Right ventricle myocardium inferior (tissue), 1 donor: ENCODE results near the gene WNT10A. TPM values are rescaled to one million over a fixed set of nuclear protein-coding genes. Genes with fewer than 3 reads are reported as not detected.
"Not testable (repeated sequence)": the region's sequence is repeated elsewhere in the genome, so short reads cannot be mapped to it uniquely, and the experiment has no call there.

Source experiments
- ATAC-seq: fragments of 200-7000 bp; cut with Tn5 transposase; one replicate; pipeline ENCODE4 v1.9.1; 2020; ENCODE audit warnings: mild to moderate bottlenecking, moderate library complexity
- DNase-seq: peaks from one replicate; pipeline ENCODE4 v3.0.0; 2021; ENCODE audit errors: missing footprints
- intact Hi-C: fragments of 100-400 bp; cut with DNase I; formaldehyde crosslinking; loops from one replicate; pipeline ENCODE4 v1.11.0; 2022
- total RNA-seq: library from RNA; stranded (reverse); fragmentation: NEBNext Ultra II Directional; extraction: Animal tissue kit (Norgen Biotek cat#: 25700); gene quantifications from one replicate; pipeline ENCODE4 v1.2.1, GENCODE V29; 2021
- donor health status: DM: no; HTN: yes; CAD: no; lungs with severe emphysema.

Gene WNT10A
- total RNA-seq, 1 donor from 2014 or later, result not detected

DNA sequence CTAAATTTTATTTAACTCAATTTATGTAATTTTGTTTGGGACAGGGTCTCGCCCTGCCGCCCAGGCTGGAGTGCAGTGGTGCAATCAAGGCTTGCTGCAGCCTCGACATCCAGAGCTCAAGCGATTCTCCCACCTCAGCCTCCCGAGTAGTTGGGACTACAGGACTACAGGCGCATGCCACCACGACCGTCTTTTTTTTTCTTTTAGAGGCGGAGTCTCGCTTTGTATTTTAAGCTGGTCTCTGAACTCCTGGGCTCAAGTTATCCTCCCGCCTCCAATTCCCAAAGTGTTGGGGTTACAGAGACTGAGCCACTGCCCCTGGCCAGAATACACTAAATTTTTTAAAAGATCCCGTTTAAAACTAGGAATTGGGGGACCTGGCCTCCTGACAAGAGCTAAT, 18.5 kb downstream of the WNT10A start:
- intact Hi-C loops, result loop anchor here (2.0 to 5.0 kb wide), 2 partner anchors 22 to 47 kb away; no protein-coding TSS in a partner anchor
- ATAC-seq (no peak), DNase-seq (no peak)

DNA sequence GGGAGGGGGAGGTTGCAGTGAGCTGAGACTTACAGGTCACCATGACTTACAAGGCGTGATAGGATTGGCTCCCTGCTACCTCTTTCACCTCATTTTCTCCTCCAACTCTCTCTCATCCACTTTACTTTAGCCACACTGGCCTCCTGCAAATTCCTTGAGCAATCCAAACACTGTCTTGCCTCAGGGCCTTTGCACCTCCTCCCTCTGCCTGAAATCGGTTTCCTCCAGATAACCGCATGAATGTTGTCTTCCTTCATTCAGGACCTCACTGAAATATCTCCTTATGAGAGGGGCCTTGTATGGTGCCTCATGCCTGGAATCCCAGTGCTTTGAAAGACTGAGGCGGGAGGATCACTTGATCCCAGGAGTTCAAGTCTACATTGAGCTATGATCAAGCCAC, 21.8 kb downstream of the WNT10A start:
- DNase-seq (no peak), ATAC-seq (no peak)
- intact Hi-C loops, result no loop called here

- no peak for ATAC-seq
- intact Hi-C loops, result no loop called here
- DNase-seq, result no peak
These were observed 23.5 kb downstream of the WNT10A start for GRCh38 chr2:218904176-218904575.

- peak; percentile 93 for ATAC-seq
- intact Hi-C loops, result no loop called here
- DNase-seq, result peak; percentile 92
These were observed 28.3 kb downstream of the WNT10A start for GRCh38 chr2:218908721-218909619.

DNA sequence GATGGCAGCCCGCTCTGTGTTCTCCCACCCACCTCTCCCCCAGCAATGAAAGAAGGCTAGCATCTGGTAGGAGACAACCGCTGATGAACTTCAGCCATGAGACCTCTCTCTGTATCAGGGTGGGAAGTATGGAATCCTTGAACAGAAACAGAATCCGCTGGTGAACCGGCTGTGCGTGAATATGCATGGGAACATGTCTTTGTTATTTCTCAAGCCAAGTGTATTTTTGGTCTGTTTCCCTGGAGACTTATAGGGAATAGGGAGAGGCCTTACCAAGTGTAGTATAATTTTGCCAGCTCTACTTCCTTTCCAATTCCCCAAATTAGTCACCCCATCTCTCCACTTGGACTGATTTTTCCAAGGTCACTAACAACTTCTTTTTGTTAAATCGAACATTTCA, 30.1 kb downstream of the WNT10A start:
- intact Hi-C loops, result no loop called here
- no peak for ATAC-seq
- no peak for DNase-seq

- intact Hi-C loops, result no loop called here
- ATAC-seq, result no peak
- DNase-seq, result no peak
These were observed 39.9 kb downstream of the WNT10A start for GRCh38 chr2:218920504-218920903.

DNA sequence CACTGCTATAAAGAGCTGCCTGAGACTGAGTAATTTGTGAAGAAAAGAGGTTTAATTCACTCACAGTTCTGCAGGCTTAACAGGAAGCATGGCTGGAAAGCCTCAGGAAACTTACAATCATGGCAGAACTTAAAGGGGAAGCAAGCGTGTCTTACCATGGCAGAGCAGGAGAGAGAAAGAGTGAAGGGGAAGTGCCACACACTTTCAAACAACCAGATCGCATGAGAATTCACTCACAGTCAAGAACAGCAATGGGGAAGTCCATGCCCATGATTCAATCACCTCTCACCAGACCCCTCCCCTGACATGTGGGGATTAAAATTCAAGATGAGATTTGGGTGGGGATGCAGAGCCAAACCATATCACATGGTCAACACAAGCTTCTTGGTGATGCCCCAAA, 44.1 kb downstream of the WNT10A start:
- intact Hi-C loops, result no loop called here
- no peak for ATAC-seq
- no peak for DNase-seq

DNA sequence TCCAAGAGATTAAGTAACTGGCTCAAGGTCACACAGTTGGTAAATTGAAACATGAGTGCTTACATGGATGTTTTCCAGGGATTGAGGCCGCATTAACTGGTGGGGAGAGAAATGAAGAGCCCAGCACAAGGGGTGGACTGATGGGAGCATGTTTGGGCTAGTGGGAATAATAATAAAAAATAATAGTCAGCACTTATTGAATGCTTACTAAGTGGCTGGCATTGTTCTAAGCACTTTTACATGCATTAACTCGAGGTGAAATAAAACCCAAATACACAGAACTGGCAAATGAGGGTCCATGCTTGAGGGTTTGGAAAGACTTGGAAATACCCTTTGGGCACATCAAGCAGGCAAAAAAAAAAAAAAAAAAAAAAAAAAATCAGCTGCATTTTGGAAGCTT, 44.8 kb downstream of the WNT10A start:
- DNase-seq, result no peak
- intact Hi-C loops, result no loop called here
- no peak for ATAC-seq

DNA sequence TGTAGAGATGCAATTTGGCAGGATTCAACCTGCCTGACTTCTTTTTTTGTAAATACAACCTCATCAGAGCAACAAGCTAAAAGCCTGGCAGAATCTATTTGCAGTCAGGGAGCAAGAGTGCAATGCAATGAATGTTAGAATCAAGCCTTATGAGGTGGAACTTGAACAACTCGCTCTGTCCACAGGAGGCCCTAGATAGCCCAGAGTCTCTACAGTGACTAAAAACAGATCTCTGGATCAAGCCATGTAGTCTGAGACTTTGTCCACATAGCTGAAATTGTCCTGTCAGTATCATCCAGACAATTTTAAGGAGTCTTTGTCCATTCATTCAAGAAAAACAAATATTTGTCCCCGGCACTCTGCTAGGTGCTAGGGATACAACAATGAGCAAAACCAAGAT, 46.8 kb downstream of the WNT10A start:
- intact Hi-C loops, result no loop called here
- DNase-seq, result no peak
- ATAC-seq, result no peak

- DNase-seq (no peak), ATAC-seq (no peak)
- intact Hi-C loops, result no loop called here
These were observed 47.2 kb downstream of the WNT10A start for GRCh38 chr2:218927876-218928275.

GRCh38 chr2:218930488-218930887, 49.8 kb downstream of the WNT10A start:
- DNase-seq, ATAC-seq, intact Hi-C loops: not testable (repeated sequence)

DNA sequence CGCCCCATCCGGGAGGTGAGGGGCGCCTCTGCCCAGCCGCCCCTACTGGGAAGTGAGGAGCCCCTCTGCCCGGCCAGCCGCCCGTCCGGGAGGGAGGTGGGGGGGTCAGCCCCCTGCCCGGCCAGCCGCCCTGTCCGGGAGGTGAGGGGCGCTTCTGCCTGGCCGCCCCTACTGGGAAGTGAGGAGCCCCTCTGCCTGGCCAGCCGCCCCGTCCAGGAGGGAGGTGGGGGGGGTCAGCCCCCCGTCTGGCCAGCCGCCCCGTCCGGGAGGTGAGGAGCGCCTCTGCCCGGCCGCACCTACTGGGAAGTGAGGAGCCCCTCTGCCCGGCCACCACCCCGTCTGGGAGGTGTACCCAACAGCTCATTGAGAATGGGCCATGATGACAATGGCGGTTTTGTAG, 51.1 kb downstream of the WNT10A start:
- ATAC-seq, DNase-seq, intact Hi-C loops: not testable (repeated sequence)

Other genes with a start within 250 kb of the WNT10A start
- gene ZNF142, start 221.2 kb upstream of the WNT10A start, total RNA-seq, result 18.6 TPM
- 51.1 TPM for gene BCS1L, start 221.2 kb upstream of the WNT10A start, total RNA-seq
- gene RNF25, start 208.8 kb upstream of the WNT10A start, total RNA-seq, result 15.3 TPM
- 7.5 TPM for gene STK36, start 208.8 kb upstream of the WNT10A start, total RNA-seq
- 8.4 TPM for gene TTLL4, start 170.0 kb upstream of the WNT10A start, total RNA-seq
- gene CYP27A1, start 98.7 kb upstream of the WNT10A start, total RNA-seq, result 12.5 TPM
- not detected for gene PRKAG3, start 49.0 kb upstream of the WNT10A start, total RNA-seq
- gene WNT6, start 21.0 kb upstream of the WNT10A start, total RNA-seq, result 2.1 TPM
- gene CDK5R2, start 78.8 kb downstream of the WNT10A start, total RNA-seq, result not detected
- not detected for gene FEV, start 104.3 kb downstream of the WNT10A start, total RNA-seq
- gene CRYBA2, start 112.6 kb downstream of the WNT10A start, total RNA-seq, result not detected
- gene CFAP65, start 160.7 kb downstream of the WNT10A start, total RNA-seq, result not detected
- gene IHH, start 180.1 kb downstream of the WNT10A start, total RNA-seq, result not detected